ENCODE data around the gene CYB561D2. TPM values are rescaled to one million over a fixed set of nuclear protein-coding genes. Genes with fewer than 3 reads are reported as not detected.

Gene CYB561D2
- total RNA-seq, 1 experiment from 2014 or later: 16.8 TPM

GRCh38 chr3:50385754-50386153 is 35.1 kb downstream of the CYB561D2 start:
- Histone ChIP-seq H3K4ac (ENCODE audit: low read depth, low read length) (no peak overlapping the region), H2BK120ac (ENCODE audit: low read depth, low read length, poor library complexity, severe bottlenecking) (no peak overlapping the region), H3K27me3 (ENCODE audit: insufficient read depth, low read length) (no peaks in the 10 kb centered on the region), H4K5ac (ENCODE audit: insufficient read length, low read depth, low read length) (no peak overlapping the region), H3K56ac (ENCODE audit: insufficient read length, low read depth, low read length) (no peak overlapping the region), H2BK5ac (ENCODE audit: insufficient read length, low read length) (no peak overlapping the region), H3K23ac (ENCODE audit: insufficient read length, low read depth, low read length) (no peak overlapping the region), H2AFZ (ENCODE audit: low read length) (no peak overlapping the region), H3K14ac (ENCODE audit: insufficient read depth, low read length) (no peak overlapping the region), H2BK15ac (ENCODE audit: low read depth, low read length) (no peak overlapping the region), H3K23me2 (ENCODE audit: insufficient read length, low read depth, low read length, poor library complexity, severe bottlenecking) (no peaks in the 10 kb centered on the region), H3K18ac (ENCODE audit: insufficient read length, low read depth, low read length) (no peak overlapping the region), H3K79me2 (ENCODE audit: insufficient read depth, low read length) (no peaks in the 10 kb centered on the region), H2BK12ac (ENCODE audit: insufficient read length, low read depth, low read length) (no peak overlapping the region), H4K91ac (ENCODE audit: insufficient read length, low read depth, low read length) (no peak overlapping the region), H3K9me3 (ENCODE audit: control insufficient read depth, low read depth, low read length) (no peaks in the 10 kb centered on the region), H3T11ph (ENCODE audit: low read length) (no peak overlapping the region), H2AK5ac (ENCODE audit: insufficient read length, low read length) (no peak overlapping the region), H3K4me2 (ENCODE audit: insufficient read depth, insufficient read length, low read length) (no peak overlapping the region), H3K9ac (ENCODE audit: extremely low read depth, insufficient read length, low read length) (no peak overlapping the region), H3K4me1 (ENCODE audit: insufficient read depth, low read length) (no peaks in the 10 kb centered on the region), H3K79me1 (ENCODE audit: insufficient read depth, low read depth, low read length, poor library complexity, severe bottlenecking) (no peaks in the 10 kb centered on the region), H3K27ac (ENCODE audit: insufficient read length, low read depth, low read length) (no peak overlapping the region), H4K20me1 (ENCODE audit: control insufficient read depth, insufficient read depth, insufficient read length) (peaks cover 2% of the 10 kb centered on the region), H2BK20ac (ENCODE audit: low read depth, low read length, poor library complexity, severe bottlenecking) (no peak overlapping the region), H4K8ac (replicated peaks; ENCODE audit: insufficient read length, low read depth, low read length) (no peak overlapping the region)
- TF ChIP-seq, protein P1, sequence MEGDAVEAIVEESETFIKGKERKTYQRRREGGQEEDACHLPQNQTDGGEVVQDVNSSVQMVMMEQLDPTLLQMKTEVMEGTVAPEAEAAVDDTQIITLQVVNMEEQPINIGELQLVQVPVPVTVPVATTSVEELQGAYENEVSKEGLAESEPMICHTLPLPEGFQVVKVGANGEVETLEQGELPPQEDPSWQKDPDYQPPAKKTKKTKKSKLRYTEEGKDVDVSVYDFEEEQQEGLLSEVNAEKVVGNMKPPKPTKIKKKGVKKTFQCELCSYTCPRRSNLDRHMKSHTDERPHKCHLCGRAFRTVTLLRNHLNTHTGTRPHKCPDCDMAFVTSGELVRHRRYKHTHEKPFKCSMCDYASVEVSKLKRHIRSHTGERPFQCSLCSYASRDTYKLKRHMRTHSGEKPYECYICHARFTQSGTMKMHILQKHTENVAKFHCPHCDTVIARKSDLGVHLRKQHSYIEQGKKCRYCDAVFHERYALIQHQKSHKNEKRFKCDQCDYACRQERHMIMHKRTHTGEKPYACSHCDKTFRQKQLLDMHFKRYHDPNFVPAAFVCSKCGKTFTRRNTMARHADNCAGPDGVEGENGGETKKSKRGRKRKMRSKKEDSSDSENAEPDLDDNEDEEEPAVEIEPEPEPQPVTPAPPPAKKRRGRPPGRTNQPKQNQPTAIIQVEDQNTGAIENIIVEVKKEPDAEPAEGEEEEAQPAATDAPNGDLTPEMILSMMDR (conservative IDR thresholded peaks at IDR 0.05): no peak
- Mint-ChIP-seq H3K27ac (no peak overlapping the region; a peak in 1 of 7 replicates), H3K9me3 (no peaks in the 10 kb centered on the region), H3K27me3 (ENCODE audit: low read depth) (peaks cover 3% of the 10 kb centered on the region; the same call in 1 of the 2 replicates), H3K36me3 (ENCODE audit: insufficient read depth in 1 of 3, low read depth in 3 of 3) (no peaks in the 10 kb centered on the region), H3K4me3 (no peak overlapping the region), H3K4me1 (peaks cover 0 to 11% of the 10 kb centered on the region in 2 experiments; a peak in 1 of 4 replicates)
- no peak for DNase-seq
- WGBS (ENCODE audit: extremely low coverage, insufficient read length, low lambda C conversion rate): no CpG with 5 or more reads among the region's 13 CpGs

Data from H9 (cell line).